Jurkat, Clone E6-1 (cell line): Measurements from ENCODE around the gene MED8.
"Not testable (repeated sequence)": the region's sequence is repeated elsewhere in the genome, so short reads cannot be mapped to it uniquely, and the experiment has no call there.

ENCODE experiments used
- DNase-seq: peaks from one replicate; pipeline ENCODE4 v3.0.0-alpha.2; 2011; ENCODE audit warnings: low read depth, low spot score
- H3K4me3 ChIP-seq: 2 replicates; pipeline ENCODE4 v1.5.1; 2011; ENCODE audit warnings: mild to moderate bottlenecking, low read length, control low read depth, moderate library complexity

MED8 gene

GRCh38 chr1:43395523-43395922, 5.9 kb upstream of the MED8 start:
- H3K4me3 ChIP-seq: no peak overlapping the region
- no peak for DNase-seq

DNA sequence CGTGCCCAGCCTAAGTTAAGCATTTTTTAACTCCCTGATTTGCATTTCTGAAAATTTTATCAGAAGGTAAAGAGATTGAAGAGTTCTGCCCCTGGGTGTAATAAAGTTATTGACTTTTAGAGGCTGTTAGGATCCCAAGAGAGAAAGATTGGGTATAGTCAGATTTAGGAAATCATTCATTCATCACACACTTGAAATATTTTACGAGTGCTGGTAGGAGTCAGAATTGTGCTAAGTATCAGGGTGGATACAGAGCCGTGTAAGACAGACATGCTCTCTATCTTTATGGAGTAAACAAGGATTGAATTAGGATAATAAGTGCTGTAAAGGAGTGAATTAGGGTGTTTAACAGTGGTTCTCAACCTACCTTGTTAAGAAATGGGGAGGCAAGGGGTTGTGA, 3.1 kb upstream of the MED8 start:
- H3K4me3 ChIP-seq: no peak overlapping the region
- no peak for DNase-seq

DNA sequence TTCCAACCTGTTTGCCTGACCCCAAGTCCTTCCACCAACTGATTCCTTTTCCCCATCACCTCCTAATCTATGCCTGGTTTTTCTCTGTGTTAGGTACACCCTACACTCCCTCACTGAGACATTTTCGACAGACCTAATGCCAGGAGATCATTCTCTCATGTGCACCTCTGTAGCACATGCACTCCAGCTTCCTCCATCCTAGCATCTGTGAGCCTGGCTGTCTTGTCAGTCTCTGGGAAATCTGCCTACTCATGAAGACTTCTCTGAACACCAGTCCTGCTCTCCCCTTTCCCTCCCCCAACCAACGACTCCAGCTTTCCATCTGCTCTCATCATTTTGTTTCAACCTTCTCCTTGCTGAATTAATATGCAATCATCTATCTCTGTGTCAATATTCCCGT, 987 bp downstream of the MED8 start:
- H3K4me3 ChIP-seq: peak overlapping the region; percentile 91
- DNase-seq: no peak

GRCh38 chr1:43387976-43388599, 1.5 kb downstream of the MED8 start:
- no peak overlapping the region for H3K4me3 ChIP-seq
- DNase-seq: no peak

- DNase-seq: no peak
- no peak overlapping the region for H3K4me3 ChIP-seq
Observed at GRCh38 chr1:43386676-43387075, 2.9 kb downstream of the MED8 start.

DNA sequence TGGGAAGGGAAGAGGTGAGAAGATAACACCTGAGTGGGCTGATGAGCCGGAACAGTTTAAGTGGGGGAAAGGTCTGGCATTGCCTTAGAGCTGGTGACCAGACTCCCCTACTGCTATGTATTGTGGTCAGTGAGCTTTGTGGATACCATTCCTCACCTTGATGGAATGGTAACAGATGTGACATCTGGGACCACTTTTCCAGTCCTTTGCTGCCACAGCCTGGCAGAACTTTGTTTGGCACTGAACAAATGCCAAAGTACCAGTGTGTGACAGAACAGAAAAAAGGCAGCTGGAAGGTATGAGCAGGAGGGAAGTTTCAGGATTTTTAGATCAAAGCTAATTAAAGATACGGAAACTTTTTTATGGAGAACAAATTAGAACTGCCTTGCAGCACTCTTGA, 6.2 kb downstream of the MED8 start:
- no peak overlapping the region for H3K4me3 ChIP-seq
- no peak for DNase-seq

DNA sequence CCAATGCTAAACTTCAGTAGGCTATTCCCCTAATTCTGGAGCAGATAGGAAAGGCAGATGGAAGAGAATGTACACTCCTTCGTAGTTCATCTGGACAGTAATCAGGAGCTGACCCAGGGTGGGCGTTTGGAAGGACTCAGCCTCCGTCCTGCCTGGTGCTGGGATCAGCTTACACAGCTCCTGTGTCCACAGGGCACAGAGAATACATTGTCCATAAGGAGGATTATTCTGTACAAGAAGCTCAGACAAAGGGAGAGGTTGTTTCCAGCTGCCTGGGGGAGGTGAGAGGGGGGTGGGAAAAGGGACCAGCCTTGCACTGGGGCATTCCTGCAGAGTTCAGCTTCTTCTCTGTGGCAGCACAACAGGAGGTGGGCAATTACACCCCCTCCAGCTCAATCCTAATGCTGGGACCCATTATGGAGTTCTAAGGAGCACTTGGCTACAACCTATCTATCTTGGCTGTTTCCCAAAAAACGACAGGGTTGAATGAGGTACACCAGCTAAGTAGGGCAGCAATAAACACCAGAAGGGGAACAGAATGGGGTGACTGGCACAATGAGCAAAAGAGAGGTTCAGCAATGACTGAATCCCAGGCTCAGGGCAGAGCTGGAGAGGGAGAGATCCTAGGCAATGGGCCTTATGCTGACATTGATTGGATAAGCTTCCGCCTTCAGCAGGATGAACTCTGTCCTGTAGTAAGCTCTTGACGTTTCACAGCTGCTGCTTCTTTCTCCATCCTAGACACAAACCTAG, 7.4 kb downstream of the MED8 start:
- no peak for DNase-seq
- H3K4me3 ChIP-seq: no peak overlapping the region

DNA sequence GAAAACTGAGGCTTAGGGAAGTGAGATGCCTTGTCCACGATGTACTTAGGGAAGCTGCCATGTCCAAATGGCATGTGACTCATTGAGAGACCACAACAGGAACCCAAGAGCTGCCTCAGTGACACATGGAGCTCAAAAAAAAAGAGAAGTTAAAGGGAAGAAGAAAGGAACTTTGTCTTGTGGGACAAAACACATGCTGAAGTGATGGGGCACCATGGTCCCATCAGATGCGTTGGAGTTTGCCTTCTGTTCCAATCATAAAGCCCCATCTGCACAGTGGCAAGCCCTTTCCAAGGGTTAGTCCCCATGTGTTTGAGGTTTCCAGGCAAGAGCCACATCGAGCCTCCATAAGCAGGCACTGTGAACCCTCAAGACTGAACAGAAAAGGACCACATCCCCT, 8.0 kb downstream of the MED8 start:
- H3K4me3 ChIP-seq: no peak overlapping the region
- no peak for DNase-seq

- H3K4me3 ChIP-seq: no peak overlapping the region
- DNase-seq: no peak
Observed at GRCh38 chr1:43379476-43379875, 10.1 kb downstream of the MED8 start.

- no peak overlapping the region for H3K4me3 ChIP-seq
- DNase-seq: no peak
Observed at GRCh38 chr1:43377831-43378230, 11.8 kb downstream of the MED8 start.

GRCh38 chr1:43376723-43377235, 12.8 kb downstream of the MED8 start:
- no peak for DNase-seq
- no peak overlapping the region for H3K4me3 ChIP-seq

- no peak overlapping the region for H3K4me3 ChIP-seq
- no peak for DNase-seq
Observed at GRCh38 chr1:43373066-43373940, 16.3 kb downstream of the MED8 start.

DNA sequence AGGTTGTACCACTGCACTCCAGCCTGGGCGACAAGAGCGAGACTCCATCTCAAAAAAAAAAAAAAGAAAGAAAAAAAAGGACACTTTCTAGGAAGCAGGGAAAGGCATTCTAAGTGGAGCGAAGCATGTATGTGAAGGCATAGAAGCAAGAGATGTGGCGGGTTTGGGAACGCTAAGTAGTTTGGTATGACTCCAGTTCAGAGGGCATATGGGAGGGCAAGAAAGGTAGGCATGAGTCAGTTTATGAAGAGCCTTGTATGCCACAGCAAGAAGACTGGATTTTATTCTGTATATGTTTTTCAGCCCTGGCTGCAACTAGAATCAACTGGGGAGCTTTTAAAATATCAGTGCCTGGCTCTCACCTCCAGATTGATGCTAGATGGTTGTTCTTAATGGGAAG, 17.4 kb downstream of the MED8 start:
- DNase-seq: no peak
- no peak overlapping the region for H3K4me3 ChIP-seq

- no peak for DNase-seq
Observed at GRCh38 chr1:43370564-43370963, 19.0 kb downstream of the MED8 start.

DNA sequence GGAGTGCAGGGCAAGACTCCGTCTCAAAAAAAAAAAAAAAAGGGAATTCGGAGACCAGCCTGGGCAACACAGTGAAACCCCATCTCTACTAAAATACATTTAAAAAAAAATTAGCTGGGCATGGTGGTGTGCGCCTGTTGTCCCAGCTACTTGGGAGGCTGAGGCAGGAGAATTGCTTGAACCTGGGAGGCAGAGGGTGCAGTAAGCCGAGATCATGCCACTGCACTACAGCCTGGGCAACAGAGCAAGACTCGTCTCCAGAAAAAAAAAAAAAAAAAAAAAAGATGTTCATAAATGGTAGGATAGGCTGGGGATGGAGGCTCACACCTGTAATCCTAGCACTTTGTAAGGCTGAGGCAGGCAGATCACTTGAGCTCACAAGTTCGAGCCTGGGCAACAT, 19.8 kb downstream of the MED8 start:
- DNase-seq: not testable (repeated sequence)

More at GRCh38 chr1:43370564-43370963, 19.0 kb downstream of the MED8 start:
- no peak overlapping the region for H3K4me3 ChIP-seq

GRCh38 chr1:43368646-43369020, 21.0 kb downstream of the MED8 start:
- DNase-seq: no peak
- peak overlapping the region; percentile 81 for H3K4me3 ChIP-seq

More for the DNA sequence above, 19.8 kb downstream of the MED8 start:
- not testable (repeated sequence) for H3K4me3 ChIP-seq

DNA sequence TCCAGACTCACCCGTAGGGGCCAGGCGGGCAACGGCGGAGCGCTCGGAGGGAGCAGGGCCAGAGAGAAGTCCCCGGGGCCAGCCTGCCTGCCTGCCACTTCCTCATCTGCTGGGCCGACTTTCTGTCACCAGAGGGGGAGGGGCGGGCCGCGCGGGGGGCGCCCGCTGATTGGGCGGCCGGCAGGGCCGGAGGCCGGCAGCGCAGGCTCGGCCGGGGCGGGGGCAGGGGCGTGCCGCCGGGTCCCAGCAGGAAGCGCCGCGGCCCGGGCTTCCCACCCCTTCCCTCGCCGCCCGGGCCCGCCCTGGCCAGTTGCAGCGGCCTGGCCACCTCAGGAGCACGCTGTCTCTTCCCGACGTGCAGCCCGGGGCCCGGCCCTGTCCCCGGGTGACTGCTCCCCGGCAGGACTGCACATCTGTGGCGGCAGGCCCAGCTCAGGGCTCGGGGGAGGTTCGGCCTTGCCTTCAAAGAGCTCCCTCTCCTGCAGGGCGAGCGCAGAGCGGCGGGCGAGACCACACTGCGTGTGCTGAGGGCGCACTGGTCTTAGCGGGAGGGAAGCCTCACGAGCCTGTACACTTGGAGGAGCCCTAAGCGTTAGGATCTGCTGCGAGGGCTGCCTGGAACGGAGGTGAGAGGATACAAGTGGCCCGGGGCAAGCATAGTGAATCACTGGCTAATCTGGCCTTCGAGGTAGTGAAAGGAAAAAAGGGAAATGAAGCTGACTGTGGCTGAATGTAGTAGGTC, 21.5 kb downstream of the MED8 start, which contains the start of gene ELOVL1:
TSS of gene ELOVL1 (minus strand) at position 108 of the 742 bp plus-strand sequence. CDS start 2,402 bp downstream, outside the sequence.
- DNase-seq: peak; percentile 61
- H3K4me3 ChIP-seq: peak within 1 kb of the TSS; percentile 81

DNA sequence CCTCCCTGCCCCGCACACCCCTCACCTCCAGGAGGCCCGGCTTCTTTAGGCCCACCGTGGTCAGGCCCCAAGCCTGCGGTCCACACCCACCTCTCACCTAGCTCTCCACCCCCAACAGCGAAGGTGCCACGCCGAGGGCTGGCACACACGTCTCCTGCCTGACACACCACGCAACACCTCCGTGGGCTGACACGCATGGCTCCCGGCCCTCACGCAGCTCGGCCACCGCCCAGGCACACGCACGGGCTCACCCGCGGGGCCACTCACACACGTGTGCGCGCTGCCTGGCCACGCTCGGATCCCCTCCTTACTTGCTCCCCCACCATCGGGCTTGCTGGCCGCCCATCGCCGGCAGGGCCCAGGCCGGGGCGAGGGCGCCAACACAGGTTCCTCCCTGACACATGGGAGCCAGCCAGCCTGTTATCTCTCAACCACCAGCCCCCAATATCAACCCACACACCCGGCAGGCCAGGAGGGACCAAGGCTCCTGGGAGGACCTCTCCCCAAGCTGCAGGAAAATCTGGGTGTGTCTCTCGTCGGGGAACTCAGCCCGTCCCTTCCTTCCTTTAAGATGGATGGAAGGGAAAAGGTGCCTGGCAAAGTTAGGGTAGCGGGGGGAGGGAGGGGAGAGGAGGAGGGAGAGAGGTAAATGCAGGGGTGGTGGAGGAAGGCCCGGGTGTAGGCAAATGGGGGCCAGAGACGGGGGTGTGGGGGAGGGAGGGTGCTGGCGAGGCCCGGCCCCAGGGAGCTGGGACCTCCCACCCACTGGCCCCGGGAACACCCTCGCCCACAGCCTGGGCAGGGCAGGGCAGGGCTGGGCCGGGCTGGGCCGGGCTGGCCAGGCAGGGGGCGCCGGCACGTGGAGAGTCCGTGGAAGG, 22.3 kb downstream of the MED8 start:
- no peak for DNase-seq

More for the DNA sequence above, 22.3 kb downstream of the MED8 start:
- H3K4me3 ChIP-seq: peak overlapping the region; percentile 81
